ENCODE data around the gene RRP1.

- no peak for TF ChIP-seq GATA3 (IDR thresholded peaks at IDR 0.05; ENCODE audit: low read depth, low read length)
- TF ChIP-seq GATA2 (IDR thresholded peaks at IDR 0.05; ENCODE audit: low read depth, low read length), result no peak
These were observed 31.2 kb upstream of the RRP1 start for GRCh38 chr21:43758111-43758641.

All from SH-SY5Y (cell line).